ENCODE data around the gene TOP3B. TPM values are rescaled to one million over a fixed set of nuclear protein-coding genes. Genes with fewer than 3 reads are reported as not detected.

The TOP3B gene
- total and polyA plus RNA-seq, 9 of the 15 experiments (the other 6 are each of a cell fraction or from before 2014, with no cell fraction given) = 3.0 to 188 (median 112) TPM

DNA sequence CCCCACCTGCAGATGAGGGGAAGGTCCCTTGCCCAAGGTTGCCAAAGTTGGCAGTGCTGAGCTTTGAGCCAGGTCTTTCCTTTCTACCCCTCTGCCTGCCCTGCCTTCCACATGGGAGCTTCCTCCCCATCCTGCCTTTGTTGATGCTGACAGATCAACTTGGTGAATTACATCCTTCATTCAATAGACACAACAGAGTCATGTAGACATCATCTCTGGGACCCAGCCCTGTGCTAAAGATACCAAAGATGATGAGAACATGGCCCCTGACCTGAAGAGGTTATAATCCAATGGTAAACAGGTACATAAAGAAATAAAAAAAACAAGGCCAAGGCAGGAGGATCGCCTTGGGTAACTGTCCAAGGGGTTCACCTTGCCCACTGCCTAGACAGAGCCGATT lies 72.7 kb downstream of the TOP3B start (continued):
- TF ChIP-seq, protein P1, sequence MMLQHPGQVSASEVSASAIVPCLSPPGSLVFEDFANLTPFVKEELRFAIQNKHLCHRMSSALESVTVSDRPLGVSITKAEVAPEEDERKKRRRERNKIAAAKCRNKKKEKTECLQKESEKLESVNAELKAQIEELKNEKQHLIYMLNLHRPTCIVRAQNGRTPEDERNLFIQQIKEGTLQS (IDR thresholded peaks at IDR 0.05) = no peak
- TF ChIP-seq, protein P1 (CRISPR knock-in tag; conservative IDR thresholded peaks at IDR 0.05) = 0 out of 2 replicates have a peak, but pooled peaks have one; percentile 13
- TF ChIP-seq, protein P2, sequence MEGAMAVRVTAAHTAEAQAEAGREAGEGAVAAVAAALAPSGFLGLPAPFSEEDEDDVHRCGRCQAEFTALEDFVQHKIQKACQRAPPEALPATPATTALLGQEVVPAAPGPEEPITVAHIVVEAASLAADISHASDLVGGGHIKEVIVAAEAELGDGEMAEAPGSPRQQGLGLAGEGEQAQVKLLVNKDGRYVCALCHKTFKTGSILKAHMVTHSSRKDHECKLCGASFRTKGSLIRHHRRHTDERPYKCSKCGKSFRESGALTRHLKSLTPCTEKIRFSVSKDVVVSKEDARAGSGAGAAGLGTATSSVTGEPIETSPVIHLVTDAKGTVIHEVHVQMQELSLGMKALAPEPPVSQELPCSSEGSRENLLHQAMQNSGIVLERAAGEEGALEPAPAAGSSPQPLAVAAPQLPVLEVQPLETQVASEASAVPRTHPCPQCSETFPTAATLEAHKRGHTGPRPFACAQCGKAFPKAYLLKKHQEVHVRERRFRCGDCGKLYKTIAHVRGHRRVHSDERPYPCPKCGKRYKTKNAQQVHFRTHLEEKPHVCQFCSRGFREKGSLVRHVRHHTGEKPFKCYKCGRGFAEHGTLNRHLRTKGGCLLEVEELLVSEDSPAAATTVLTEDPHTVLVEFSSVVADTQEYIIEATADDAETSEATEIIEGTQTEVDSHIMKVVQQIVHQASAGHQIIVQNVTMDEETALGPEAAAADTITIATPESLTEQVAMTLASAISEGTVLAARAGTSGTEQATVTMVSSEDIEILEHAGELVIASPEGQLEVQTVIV (CRISPR knock-in tag; IDR thresholded peaks at IDR 0.05; ENCODE audit: borderline replicate concordance) = no peak
- TF ChIP-seq ZNF77 (CRISPR knock-in tag; IDR thresholded peaks at IDR 0.05) (peak; percentile 63; the same call in 1 of the 2 replicates), HNRNPLL (IDR thresholded peaks at IDR 0.05; ENCODE audit: low read depth, low read length, poor library complexity, severe bottlenecking) (peak; percentile 22), ZFP36 (IDR thresholded peaks at IDR 0.05; ENCODE audit: low read depth, low read length, partially characterized antibody) (peak; percentile 2), TAF7 (tag; IDR thresholded peaks at IDR 0.05) (no peak), NEUROD1 (IDR thresholded peaks at IDR 0.05; ENCODE audit: borderline replicate concordance, low read depth, low read length, partially characterized antibody) (peak; percentile 24), RB1 (IDR thresholded peaks at IDR 0.05; ENCODE audit: low read depth) (no peak), KHSRP (IDR thresholded peaks at IDR 0.05) (no peak), CHD4 (IDR thresholded peaks at IDR 0.05; ENCODE audit: insufficient read depth, insufficient replicate concordance, low read depth, low read length, poor library complexity, severe bottlenecking) (no peak), TOE1 (IDR thresholded peaks at IDR 0.05; ENCODE audit: borderline replicate concordance) (no peak), TOE1 (CRISPR knock-in tag; IDR thresholded peaks at IDR 0.05; ENCODE audit: borderline replicate concordance, low read depth) (no peak), JUN (IDR thresholded peaks at IDR 0.05; ENCODE audit: borderline replicate concordance, low read depth, low read length) (no peak), JUN (CRISPR knock-in tag; IDR thresholded peaks at IDR 0.05; ENCODE audit: borderline replicate concordance) (no peak), RUNX1 (IDR thresholded peaks at IDR 0.05; ENCODE audit: low read depth) (peak; percentile 60; the same call in 1 of the 2 replicates), CC2D1A (IDR thresholded peaks at IDR 0.05) (no peak)
- TF ChIP-seq, protein P3, sequence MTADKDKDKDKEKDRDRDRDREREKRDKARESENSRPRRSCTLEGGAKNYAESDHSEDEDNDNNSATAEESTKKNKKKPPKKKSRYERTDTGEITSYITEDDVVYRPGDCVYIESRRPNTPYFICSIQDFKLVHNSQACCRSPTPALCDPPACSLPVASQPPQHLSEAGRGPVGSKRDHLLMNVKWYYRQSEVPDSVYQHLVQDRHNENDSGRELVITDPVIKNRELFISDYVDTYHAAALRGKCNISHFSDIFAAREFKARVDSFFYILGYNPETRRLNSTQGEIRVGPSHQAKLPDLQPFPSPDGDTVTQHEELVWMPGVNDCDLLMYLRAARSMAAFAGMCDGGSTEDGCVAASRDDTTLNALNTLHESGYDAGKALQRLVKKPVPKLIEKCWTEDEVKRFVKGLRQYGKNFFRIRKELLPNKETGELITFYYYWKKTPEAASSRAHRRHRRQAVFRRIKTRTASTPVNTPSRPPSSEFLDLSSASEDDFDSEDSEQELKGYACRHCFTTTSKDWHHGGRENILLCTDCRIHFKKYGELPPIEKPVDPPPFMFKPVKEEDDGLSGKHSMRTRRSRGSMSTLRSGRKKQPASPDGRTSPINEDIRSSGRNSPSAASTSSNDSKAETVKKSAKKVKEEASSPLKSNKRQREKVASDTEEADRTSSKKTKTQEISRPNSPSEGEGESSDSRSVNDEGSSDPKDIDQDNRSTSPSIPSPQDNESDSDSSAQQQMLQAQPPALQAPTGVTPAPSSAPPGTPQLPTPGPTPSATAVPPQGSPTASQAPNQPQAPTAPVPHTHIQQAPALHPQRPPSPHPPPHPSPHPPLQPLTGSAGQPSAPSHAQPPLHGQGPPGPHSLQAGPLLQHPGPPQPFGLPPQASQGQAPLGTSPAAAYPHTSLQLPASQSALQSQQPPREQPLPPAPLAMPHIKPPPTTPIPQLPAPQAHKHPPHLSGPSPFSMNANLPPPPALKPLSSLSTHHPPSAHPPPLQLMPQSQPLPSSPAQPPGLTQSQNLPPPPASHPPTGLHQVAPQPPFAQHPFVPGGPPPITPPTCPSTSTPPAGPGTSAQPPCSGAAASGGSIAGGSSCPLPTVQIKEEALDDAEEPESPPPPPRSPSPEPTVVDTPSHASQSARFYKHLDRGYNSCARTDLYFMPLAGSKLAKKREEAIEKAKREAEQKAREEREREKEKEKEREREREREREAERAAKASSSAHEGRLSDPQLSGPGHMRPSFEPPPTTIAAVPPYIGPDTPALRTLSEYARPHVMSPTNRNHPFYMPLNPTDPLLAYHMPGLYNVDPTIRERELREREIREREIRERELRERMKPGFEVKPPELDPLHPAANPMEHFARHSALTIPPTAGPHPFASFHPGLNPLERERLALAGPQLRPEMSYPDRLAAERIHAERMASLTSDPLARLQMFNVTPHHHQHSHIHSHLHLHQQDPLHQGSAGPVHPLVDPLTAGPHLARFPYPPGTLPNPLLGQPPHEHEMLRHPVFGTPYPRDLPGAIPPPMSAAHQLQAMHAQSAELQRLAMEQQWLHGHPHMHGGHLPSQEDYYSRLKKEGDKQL (CRISPR knock-in tag; IDR thresholded peaks at IDR 0.05; ENCODE audit: borderline replicate concordance) = no peak
- TF ChIP-seq, protein P4, sequence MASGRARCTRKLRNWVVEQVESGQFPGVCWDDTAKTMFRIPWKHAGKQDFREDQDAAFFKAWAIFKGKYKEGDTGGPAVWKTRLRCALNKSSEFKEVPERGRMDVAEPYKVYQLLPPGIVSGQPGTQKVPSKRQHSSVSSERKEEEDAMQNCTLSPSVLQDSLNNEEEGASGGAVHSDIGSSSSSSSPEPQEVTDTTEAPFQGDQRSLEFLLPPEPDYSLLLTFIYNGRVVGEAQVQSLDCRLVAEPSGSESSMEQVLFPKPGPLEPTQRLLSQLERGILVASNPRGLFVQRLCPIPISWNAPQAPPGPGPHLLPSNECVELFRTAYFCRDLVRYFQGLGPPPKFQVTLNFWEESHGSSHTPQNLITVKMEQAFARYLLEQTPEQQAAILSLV (tag; IDR thresholded peaks at IDR 0.05) = no peak
